SK-N-SH (cell line): ENCODE measurements around the gene RBM33. TPM values are rescaled to one million over a fixed set of nuclear protein-coding genes. Genes with fewer than 3 reads are reported as not detected.

Source experiments
- CTCF ChIA-PET: fragments of 300-600, 350-600 bp; formaldehyde crosslinking; extraction: SDS; loops from one replicate; lab custom pipeline; 2021; lab: Yijun Ruan, JAX
- POLR2A ChIA-PET: fragments of 350-600 bp; sonication (Branson Sonifier 250); formaldehyde crosslinking; extraction: SDS; loops from one replicate; lab custom pipeline; 2020; ENCODE audit warnings: antibody characterized with exemption, inconsistent platforms; lab: Yijun Ruan, JAX
- DNase-seq: peaks from one replicate; pipeline ENCODE4 v3.0.0; 2012
- H2AFZ ChIP-seq: fragments of 200-600 bp; sonication (generic); 2 replicates; pipeline ENCODE4 v1.8.1; 2016; ENCODE audit warnings: antibody characterized with exemption, mild to moderate bottlenecking, low read depth
- H3F3A ChIP-seq: fragments of 200-600 bp; sonication (generic); replicated peaks from 2 replicates; pipeline ENCODE3; 2016; ENCODE audit warnings: antibody characterized with exemption, mild to moderate bottlenecking; ENCODE audit not compliant: insufficient read depth
- H3K27ac ChIP-seq, 2 experiments: fragments of 200-500 bp in 1 of 2; fragments of 200-600 bp in 1 of 2; sonication (Bioruptor generic) in 1 of 2; sonication (generic), shearing (Covaris generic) in 1 of 2; 2 replicates each; pipeline versions ENCODE4 v1.5.1 to v1.6.1; 2014 to 2016; ENCODE audit warnings: low read depth in 2 of 2, inconsistent platforms in 1 of 2, low read length in 1 of 2, mild to moderate bottlenecking in 1 of 2, mixed read lengths in 1 of 2
- H3K27me3 ChIP-seq: fragments of 200-600 bp; sonication (generic), shearing (Covaris generic); 2 replicates; pipeline ENCODE4 v1.6.1; 2016; ENCODE audit warnings: mixed run types; ENCODE audit not compliant: insufficient read depth
- H3K36me3 ChIP-seq, 2 experiments: fragments of 200-500 bp in 1 of 2; fragments of 200-600 bp in 1 of 2; sonication (Bioruptor generic) in 1 of 2; sonication (generic) in 1 of 2; replicated peaks in 1 of 2; 2 replicates each; pipeline versions ENCODE3 to v1.5.1; 2014 to 2016; ENCODE audit warnings: low read length in 1 of 2, mild to moderate bottlenecking in 1 of 2; ENCODE audit not compliant: insufficient read depth in 2 of 2, control insufficient read depth in 1 of 2
- H3K4me1 ChIP-seq, 2 experiments: fragments of 200-500 bp in 1 of 2; fragments of 200-600 bp in 1 of 2; sonication (Bioruptor generic) in 1 of 2; sonication (generic), shearing (Covaris generic) in 1 of 2; 2 replicates each; pipeline versions ENCODE4 v1.5.1 to v1.6.1; 2014 to 2016; ENCODE audit warnings: low read depth in 1 of 2, low read length in 1 of 2, mixed run types in 1 of 2; ENCODE audit not compliant: insufficient read depth in 2 of 2, control insufficient read depth in 1 of 2
- H3K4me2 ChIP-seq: fragments of 200-600 bp; sonication (generic), shearing (Covaris generic); 2 replicates; pipeline ENCODE4 v1.6.1; 2017; ENCODE audit warnings: mixed run types
- H3K4me3 ChIP-seq, 2 experiments: fragments of 200-500 bp in 1 of 2; fragments of 200-600 bp in 1 of 2; sonication (Bioruptor generic) in 1 of 2; sonication (generic), shearing (Covaris generic) in 1 of 2; 2 replicates each; pipeline versions ENCODE4 v1.5.1 to v1.8.1; 2014 to 2016; ENCODE audit warnings: low read depth in 2 of 2, inconsistent platforms in 1 of 2, low read length in 1 of 2, mild to moderate bottlenecking in 1 of 2, mixed read lengths in 1 of 2, moderate library complexity in 1 of 2
- H3K79me2 ChIP-seq: fragments of 200-600 bp; sonication (generic); 2 replicates; pipeline ENCODE4 v1.8.1; 2017; ENCODE audit warnings: mild to moderate bottlenecking; ENCODE audit not compliant: insufficient read depth
- H3K9ac ChIP-seq: fragments of 200-600 bp; sonication (generic); 2 replicates; pipeline ENCODE4 v1.6.1; 2017; ENCODE audit warnings: mixed run types
- H3K9me2 ChIP-seq: fragments of 200-600 bp; sonication (generic); 2 replicates; pipeline ENCODE4 v1.6.1; 2017; ENCODE audit warnings: mixed run types
- H3K9me3 ChIP-seq: fragments of 200-600 bp; sonication (generic); 2 replicates; pipeline ENCODE4 v1.6.1; 2017; ENCODE audit warnings: mixed run types, mild to moderate bottlenecking, moderate library complexity
- H4K20me1 ChIP-seq: fragments of 200-600 bp; sonication (generic); 2 replicates; pipeline ENCODE4 v1.6.1; 2017; ENCODE audit warnings: mild to moderate bottlenecking, mixed run types; ENCODE audit not compliant: insufficient read depth
- CHD2 ChIP-seq: fragments of 150-350 bp; IDR thresholded peaks from 2 replicates; pipeline ENCODE4 v1.6.1; 2018; ENCODE audit warnings: low read length; ENCODE audit not compliant: partially characterized antibody
- CTCF ChIP-seq: fragments of 200-600 bp; sonication (generic); IDR thresholded peaks from 2 replicates; pipeline ENCODE4 v1.6.1; 2017; ENCODE audit warnings: antibody characterized with exemption, mild to moderate bottlenecking, moderate library complexity
- EP300 ChIP-seq, 2 experiments: IDR thresholded peaks; 2 replicates each; pipeline versions ENCODE4 v1.4.0 to v1.6.1; 2012; ENCODE audit warnings: borderline replicate concordance in 1 of 2, low read depth in 1 of 2, low read length in 1 of 2
- EZH2phosphoT487 ChIP-seq: fragments of 200-600 bp; sonication (generic); IDR thresholded peaks from 2 replicates; pipeline ENCODE4 v1.6.1; 2017; ENCODE audit warnings: low read depth, mixed run types, mild to moderate bottlenecking, antibody characterized with exemption, moderate library complexity, borderline replicate concordance
- FOSL2 ChIP-seq: IDR thresholded peaks from 2 replicates; pipeline ENCODE4 v1.4.0; 2012; ENCODE audit warnings: low read depth, mild to moderate bottlenecking, moderate library complexity, borderline replicate concordance
- FOXM1 ChIP-seq: IDR thresholded peaks from 2 replicates; pipeline ENCODE4 v1.4.0; 2012; ENCODE audit warnings: low read depth, mild to moderate bottlenecking
- NRF1 ChIP-seq: IDR thresholded peaks from 2 replicates; pipeline ENCODE4 v1.6.1; 2012; ENCODE audit warnings: low read depth, mild to moderate bottlenecking, low read length
- POLR2AphosphoS5 ChIP-seq: IDR thresholded peaks from 2 replicates; pipeline ENCODE4 v1.6.1; 2012; ENCODE audit warnings: low read depth, low read length
- RAD21 ChIP-seq: IDR thresholded peaks from 2 replicates; pipeline ENCODE4 v1.6.1; 2012; ENCODE audit warnings: mild to moderate bottlenecking, low read length
- RCOR1 ChIP-seq: fragments of 150-350 bp; IDR thresholded peaks from 2 replicates; pipeline ENCODE4 v1.6.1; 2017; ENCODE audit warnings: antibody characterized with exemption, low read length
- RFX5 ChIP-seq: IDR thresholded peaks from 2 replicates; pipeline ENCODE4 v1.6.1; 2012; ENCODE audit warnings: mild to moderate bottlenecking, improper control_type of control experiment, low read length
- SIN3A ChIP-seq: IDR thresholded peaks from 2 replicates; pipeline ENCODE4 v1.6.1; 2012; ENCODE audit warnings: low read depth, mild to moderate bottlenecking, low read length, moderate library complexity, borderline replicate concordance
- TAF1 ChIP-seq: IDR thresholded peaks from 2 replicates; pipeline ENCODE4 v1.6.1; 2012; ENCODE audit warnings: low read depth, mild to moderate bottlenecking, low read length, moderate library complexity, borderline replicate concordance
- TCF12 ChIP-seq: IDR thresholded peaks from 2 replicates; pipeline ENCODE4 v1.4.0; 2012
- USF2 ChIP-seq: fragments of 150-350 bp; IDR thresholded peaks from 2 replicates; pipeline ENCODE4 v1.6.1; 2017; ENCODE audit warnings: antibody characterized with exemption, low read length, low read depth, borderline replicate concordance
- ZBTB33 ChIP-seq: IDR thresholded peaks from 2 replicates; pipeline ENCODE4 v1.4.0; 2012; ENCODE audit warnings: low read depth, borderline replicate concordance
- WGBS: methylation state at CpG from one replicate; pipeline ENCODE4 v1.1.6; 2017; ENCODE audit warnings: low lambda C conversion rate; 5-methylcytosine and 5-hydroxymethylcytosine counted together
- polyA plus RNA-seq, 3 experiments: library from polyadenylated mRNA; depleted of rRNA; stranded (reverse); fragments of >200 nt; gene quantifications; 2 replicates each; pipeline ENCODE4 v1.2.3, GENCODE V29; 2012

Gene RBM33
- polyA plus RNA-seq, 1 of the 3 experiments (the other 2 are of a cell fraction), result 13.8 TPM

GRCh38 chr7:155709453-155709852 lies 65.0 kb downstream of the RBM33 start:
- no peaks in the 10 kb centered on the region for H3K27me3 ChIP-seq
- no peak overlapping the region for H3K4me3 ChIP-seq
- no peak overlapping the region for H3K27ac ChIP-seq
- H3K9me3 ChIP-seq, result no peaks in the 10 kb centered on the region
- H3K79me2 ChIP-seq, result peaks cover 54% of the 10 kb centered on the region; the same call in 1 of the 2 replicates
- CTCF ChIA-PET, result interaction anchor here (2.1 to 4.1 kb wide), 2 partner anchors 7 to 111 kb away, joined by 6 to 16 read pairs; no protein-coding TSS in a partner anchor
- peaks cover 25% of the 10 kb centered on the region for H4K20me1 ChIP-seq
- no peak overlapping the region for H3K4me2 ChIP-seq
- no peaks in the 10 kb centered on the region for H3K9me2 ChIP-seq
- H3K36me3 ChIP-seq, result peaks cover 55 to 74% of the 10 kb centered on the region in 2 experiments
- no peak for TF ChIP-seq USF2
- TF ChIP-seq RFX5, result no peak
- TF ChIP-seq CHD2, result no peak
- no peak for TF ChIP-seq SIN3A
- no peak for TF ChIP-seq TCF12
- no peak for TF ChIP-seq EP300 (IDR thresholded peaks at IDR 0.05; ENCODE audit: borderline replicate concordance in 1 of 2, low read depth in 1 of 2, low read length in 1 of 2)
- no peak for TF ChIP-seq RCOR1
- no peak for TF ChIP-seq RAD21
- no peak for TF ChIP-seq FOSL2
- no peak for TF ChIP-seq TAF1
- no peak for TF ChIP-seq FOXM1
- TF ChIP-seq POLR2AphosphoS5, result no peak
- no peak for TF ChIP-seq CTCF
- H3K9ac ChIP-seq, result no peak overlapping the region
- H2AFZ ChIP-seq, result no peak overlapping the region
- no peaks in the 10 kb centered on the region for H3F3A ChIP-seq
- H3K4me1 ChIP-seq, result no peaks in the 10 kb centered on the region
- POLR2A ChIA-PET, result no interaction called here
- no peak for DNase-seq

GRCh38 chr7:155710031-155710430 lies 65.6 kb downstream of the RBM33 start:
- no peaks in the 10 kb centered on the region for H3K9me3 ChIP-seq
- peaks cover 54% of the 10 kb centered on the region; the same call in 1 of the 2 replicates for H3K79me2 ChIP-seq
- CTCF ChIA-PET, result interaction anchor here (1.7 to 4.1 kb wide), 3 partner anchors 8 to 111 kb away, joined by 4 to 16 read pairs (median 6); no protein-coding TSS in a partner anchor
- no peak overlapping the region for H3K4me2 ChIP-seq
- no peak overlapping the region for H3K27ac ChIP-seq
- H3K36me3 ChIP-seq, result peaks cover 50 to 70% of the 10 kb centered on the region in 2 experiments
- H4K20me1 ChIP-seq, result peaks cover 30% of the 10 kb centered on the region
- TF ChIP-seq NRF1, result no peak
- TF ChIP-seq EZH2phosphoT487, result no peak
- no peak for TF ChIP-seq RCOR1
- no peak for TF ChIP-seq ZBTB33
- no peak for TF ChIP-seq SIN3A
- TF ChIP-seq, all 33 proteins: peak for 0
- Histone ChIP-seq H3K9ac (no peak overlapping the region), H2AFZ (no peak overlapping the region), H3K27me3 (no peaks in the 10 kb centered on the region), H3K4me3 (no peak overlapping the region), H3F3A (no peaks in the 10 kb centered on the region), H3K9me2 (no peaks in the 10 kb centered on the region), H3K4me1 (no peaks in the 10 kb centered on the region)
- 94% methylated on average over 6 of the region's 6 CpGs for WGBS
- DNase-seq, result no peak
- POLR2A ChIA-PET, result no interaction called here
